Measurements from ENCODE around the gene LMAN2L. TPM values are rescaled to one million over a fixed set of nuclear protein-coding genes. Genes with fewer than 3 reads are reported as not detected.

Gene LMAN2L
- total RNA-seq, 4 donors from 2014 or later = 18.1 to 22.9 (median 21.5) TPM

- TF ChIP-seq CTCF (IDR thresholded peaks at IDR 0.05) = no peak
- no peak for TF ChIP-seq POLR2A (IDR thresholded peaks at IDR 0.05)
- TF ChIP-seq EP300 (IDR thresholded peaks at IDR 0.05) = no peak
- no peak for TF ChIP-seq POLR2AphosphoS5 (IDR thresholded peaks at IDR 0.05)
- H3K36me3 ChIP-seq = no peaks in the 10 kb centered on the region
- 84 to 100% methylated on average over 7 to 12 of the region's 25 CpGs for WGBS, 2 donors (ENCODE audit: low coverage in 1 of 2)
Measured at GRCh38 chr2:96770442-96771202, 30.8 kb upstream of the LMAN2L start.

GRCh38 chr2:96769814-96770213 is 29.9 kb upstream of the LMAN2L start:
- no peak for TF ChIP-seq POLR2A (IDR thresholded peaks at IDR 0.05)
- no peak for TF ChIP-seq POLR2AphosphoS5 (IDR thresholded peaks at IDR 0.05)
- no peak for TF ChIP-seq CTCF (IDR thresholded peaks at IDR 0.05)
- no peak for TF ChIP-seq EP300 (IDR thresholded peaks at IDR 0.05)
- Histone ChIP-seq H3K9me3 (no peaks in the 10 kb centered on the region), H3K4me3 (no peak overlapping the region), H3K4me1 (peaks cover 0 to 51% (median 7%) of the 10 kb centered on the region in 3 donors), H3K36me3 (no peaks in the 10 kb centered on the region), H3K27ac (peak overlapping the region in 1 of 4 donors; percentile 4), H3K27me3 (no peaks in the 10 kb centered on the region)
- peak; percentile 76 for ATAC-seq
- 33 to 56% methylated on average over 2 to 3 of the region's 7 CpGs for WGBS, 2 donors (ENCODE audit: low coverage in 1 of 2)

More at GRCh38 chr2:96770442-96771202, 30.8 kb upstream of the LMAN2L start:
- Histone ChIP-seq H3K27me3 (no peaks in the 10 kb centered on the region), H3K27ac (peak overlapping the region in 1 of 4 donors; percentile 4), H3K4me1 (peaks cover 0 to 44% (median 7%) of the 10 kb centered on the region in 3 donors), H3K9me3 (no peaks in the 10 kb centered on the region), H3K4me3 (no peak overlapping the region)
- ATAC-seq = no peak

DNA sequence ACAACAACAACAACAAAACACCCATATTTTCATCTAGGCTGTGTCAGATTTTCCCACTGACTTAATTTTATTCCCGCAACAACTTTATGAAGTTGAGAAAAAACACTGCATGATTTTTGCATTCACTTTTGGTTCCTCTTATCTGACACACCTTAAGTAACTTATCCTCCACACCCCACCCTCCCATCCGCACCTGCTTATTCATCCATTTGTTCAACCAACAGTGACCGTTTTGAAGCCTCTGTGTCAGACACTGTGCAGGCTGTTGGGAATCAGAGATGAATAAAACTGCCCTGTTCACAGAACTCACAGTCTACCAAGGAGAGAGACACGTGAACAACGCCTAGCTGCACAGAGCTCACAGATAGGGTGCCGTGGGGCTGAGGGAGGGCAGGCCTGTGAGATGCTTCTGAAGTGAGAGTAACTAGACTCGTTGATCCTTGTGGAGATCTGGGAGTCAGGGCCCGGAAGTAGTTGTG is 28.3 kb upstream of the LMAN2L start:
- 93 to 100% methylated on average over 2 to 5 of the region's 8 CpGs for WGBS, 2 donors (ENCODE audit: low coverage in 1 of 2)
- no peak for ATAC-seq
- Histone ChIP-seq H3K36me3 (no peaks in the 10 kb centered on the region), H3K27ac (no peak overlapping the region), H3K4me1 (peaks cover 0 to 52% (median 19%) of the 10 kb centered on the region in 3 donors), H3K9me3 (no peaks in the 10 kb centered on the region), H3K4me3 (no peak overlapping the region), H3K27me3 (no peaks in the 10 kb centered on the region)
- TF ChIP-seq POLR2AphosphoS5 (IDR thresholded peaks at IDR 0.05) = no peak
- TF ChIP-seq POLR2A (IDR thresholded peaks at IDR 0.05) = no peak
- TF ChIP-seq CTCF (IDR thresholded peaks at IDR 0.05) = no peak
- TF ChIP-seq EP300 (IDR thresholded peaks at IDR 0.05) = no peak

DNA sequence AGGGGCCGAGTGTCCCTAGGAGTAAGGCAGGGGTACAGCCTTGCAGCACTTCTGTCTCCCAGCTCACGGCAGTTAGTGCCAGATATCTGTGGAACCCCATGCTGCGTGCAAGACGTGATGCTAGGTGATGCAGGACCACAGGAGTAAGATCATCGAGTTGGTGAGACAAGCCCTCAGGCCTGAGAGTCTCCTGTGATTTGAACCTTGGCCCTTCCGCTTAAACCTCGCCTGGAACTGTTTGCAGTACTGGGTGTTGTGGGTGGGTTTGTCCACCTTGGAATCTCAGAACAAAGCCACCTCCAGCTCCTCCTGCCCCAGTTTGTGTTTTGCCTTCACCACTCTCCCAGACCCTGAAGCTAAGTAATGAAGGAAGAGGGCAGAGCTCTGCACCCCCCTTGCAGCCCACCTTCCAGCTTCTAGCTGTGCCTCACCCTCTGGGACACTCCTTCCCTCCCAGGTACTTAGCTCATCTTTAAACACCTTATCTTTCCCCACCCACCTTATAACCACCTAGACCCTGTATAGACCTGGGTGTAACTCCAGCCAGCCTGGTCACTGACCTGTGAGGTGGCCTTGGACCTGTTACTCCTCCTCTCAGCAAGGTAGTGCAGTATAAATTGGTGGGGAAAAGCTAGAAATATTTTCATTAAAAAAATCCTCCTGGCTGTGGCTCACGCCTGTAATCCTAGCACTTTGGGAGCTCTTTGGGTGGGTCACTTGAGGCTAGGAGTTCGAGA is 27.4 kb upstream of the LMAN2L start:
- TF ChIP-seq EP300 (IDR thresholded peaks at IDR 0.05) (no peak), POLR2AphosphoS5 (IDR thresholded peaks at IDR 0.05) (no peak), POLR2A (IDR thresholded peaks at IDR 0.05) (no peak)
- no peak for ATAC-seq
- Histone ChIP-seq H3K27me3 (no peaks in the 10 kb centered on the region), H3K9me3 (no peaks in the 10 kb centered on the region), H3K27ac (no peak overlapping the region), H3K4me1 (peaks cover 0 to 56% (median 19%) of the 10 kb centered on the region in 3 donors), H3K36me3 (no peaks in the 10 kb centered on the region), H3K4me3 (no peak overlapping the region)
- WGBS, 2 donors (ENCODE audit: low coverage in 1 of 2) = 80 to 94% methylated on average over 2 to 3 of the region's 9 CpGs

DNA sequence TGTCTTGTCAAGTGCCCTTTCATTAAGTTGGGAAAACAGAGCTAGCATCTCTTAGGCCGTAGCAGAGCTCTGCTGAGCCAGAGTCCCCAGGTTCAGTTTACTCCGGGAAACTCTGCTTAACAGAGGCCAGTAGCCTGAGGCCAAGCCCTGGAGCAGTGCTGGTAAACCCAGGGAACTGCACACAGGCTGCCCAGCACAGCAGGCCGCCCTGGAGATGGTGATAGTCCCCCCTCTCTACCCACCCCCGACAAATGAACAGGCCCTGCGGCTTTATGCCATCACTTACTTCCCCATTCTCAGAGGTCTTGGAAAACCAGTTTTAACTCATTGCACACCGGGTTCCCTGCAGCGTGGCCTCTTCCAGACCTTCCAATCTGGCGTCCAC is 24.4 kb upstream of the LMAN2L start:
- peaks cover 0 to 64% (median 26%) of the 10 kb centered on the region in 3 donors for H3K4me1 ChIP-seq
- H3K4me3 ChIP-seq = peak overlapping the region; percentile 21 to 64
- H3K9me3 ChIP-seq = no peaks in the 10 kb centered on the region
- H3K27me3 ChIP-seq = no peaks in the 10 kb centered on the region
- peak overlapping the region in 3 of 4 donors; percentile 34 to 72 (median 64) for H3K27ac ChIP-seq
- no peak for TF ChIP-seq POLR2A (IDR thresholded peaks at IDR 0.05)
- no peak for TF ChIP-seq EP300 (IDR thresholded peaks at IDR 0.05)
- TF ChIP-seq CTCF (IDR thresholded peaks at IDR 0.05) = no peak
- TF ChIP-seq POLR2AphosphoS5 (IDR thresholded peaks at IDR 0.05) = no peak
- no peaks in the 10 kb centered on the region for H3K36me3 ChIP-seq
- 0 to 70% methylated on average over 1 to 2 of the region's 8 CpGs for WGBS, 2 donors (ENCODE audit: low coverage in 1 of 2)
- ATAC-seq = no peak
